HEK293T (cell line): ENCODE data around the gene GRIA3.

Source experiments
- CTBP1 ChIP-seq: fragments of 450-650 bp; IDR thresholded peaks from 2 replicates; pipeline ENCODE4 v1.6.1; 2016; ENCODE audit warnings: borderline replicate concordance
- SP1 ChIP-seq: fragments of 450-650 bp; IDR thresholded peaks from 2 replicates; pipeline ENCODE4 v1.6.1; 2017

DNA sequence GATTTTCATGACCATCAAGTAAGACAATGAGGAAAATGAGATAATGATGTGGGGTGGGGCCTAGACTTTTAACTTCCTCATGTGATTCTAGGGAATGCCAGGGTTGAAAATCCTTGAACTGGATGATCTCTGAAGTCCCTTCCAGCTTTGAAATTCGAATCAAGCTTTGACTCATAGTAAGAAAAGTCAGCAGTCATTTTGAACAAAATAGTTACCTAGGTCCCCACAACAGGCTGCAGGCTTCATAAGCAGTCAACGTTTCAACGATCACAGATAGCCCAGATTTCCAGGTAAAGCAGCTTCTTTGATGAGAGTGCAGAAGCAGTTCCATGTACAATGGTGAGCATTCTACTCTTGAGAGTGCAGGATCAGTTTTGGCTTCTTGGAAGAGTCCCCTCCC lies 93.7 kb downstream of the GRIA3 start:
- no peak for TF ChIP-seq CTBP1
- no peak for TF ChIP-seq SP1
